Measurements from ENCODE around the gene DOHH.

DNA sequence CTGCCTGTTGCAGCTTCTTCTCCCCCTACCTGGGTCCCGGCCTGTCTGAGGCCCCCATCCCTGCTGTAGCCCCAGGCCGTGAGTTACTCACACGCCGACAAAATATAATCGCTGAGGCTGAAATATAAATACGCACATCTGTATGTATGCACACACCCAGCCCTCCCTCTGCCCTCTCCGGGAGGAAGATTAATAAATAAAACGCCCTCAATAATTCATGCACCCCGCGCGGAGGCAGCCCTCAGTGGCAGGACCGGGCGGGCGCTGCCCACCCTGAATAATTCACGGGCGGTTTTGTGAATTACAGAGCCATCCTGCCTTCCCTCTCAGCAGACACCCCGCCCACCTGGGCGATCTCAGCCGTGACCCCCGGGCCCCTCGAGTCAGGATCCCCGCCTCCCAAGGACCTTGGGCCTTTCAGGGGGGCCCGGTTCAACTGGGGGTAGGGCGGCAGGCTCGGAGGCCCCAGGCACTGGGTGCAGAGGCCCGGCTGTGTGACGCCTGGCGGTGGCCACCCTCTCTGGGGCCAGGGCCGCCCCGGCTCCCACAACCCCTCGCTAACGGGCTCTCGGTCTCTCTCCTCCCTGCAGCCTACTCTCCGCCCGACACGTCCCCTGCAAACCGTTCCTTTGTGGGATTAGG lies 44.4 kb downstream of the DOHH start:
- TF ChIP-seq, protein P1, sequence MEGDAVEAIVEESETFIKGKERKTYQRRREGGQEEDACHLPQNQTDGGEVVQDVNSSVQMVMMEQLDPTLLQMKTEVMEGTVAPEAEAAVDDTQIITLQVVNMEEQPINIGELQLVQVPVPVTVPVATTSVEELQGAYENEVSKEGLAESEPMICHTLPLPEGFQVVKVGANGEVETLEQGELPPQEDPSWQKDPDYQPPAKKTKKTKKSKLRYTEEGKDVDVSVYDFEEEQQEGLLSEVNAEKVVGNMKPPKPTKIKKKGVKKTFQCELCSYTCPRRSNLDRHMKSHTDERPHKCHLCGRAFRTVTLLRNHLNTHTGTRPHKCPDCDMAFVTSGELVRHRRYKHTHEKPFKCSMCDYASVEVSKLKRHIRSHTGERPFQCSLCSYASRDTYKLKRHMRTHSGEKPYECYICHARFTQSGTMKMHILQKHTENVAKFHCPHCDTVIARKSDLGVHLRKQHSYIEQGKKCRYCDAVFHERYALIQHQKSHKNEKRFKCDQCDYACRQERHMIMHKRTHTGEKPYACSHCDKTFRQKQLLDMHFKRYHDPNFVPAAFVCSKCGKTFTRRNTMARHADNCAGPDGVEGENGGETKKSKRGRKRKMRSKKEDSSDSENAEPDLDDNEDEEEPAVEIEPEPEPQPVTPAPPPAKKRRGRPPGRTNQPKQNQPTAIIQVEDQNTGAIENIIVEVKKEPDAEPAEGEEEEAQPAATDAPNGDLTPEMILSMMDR (IDR thresholded peaks at IDR 0.05): no peak
- TF ChIP-seq POLR2AphosphoS5 (IDR thresholded peaks at IDR 0.05): no peak
